ENCODE results near the gene PTGER3. TPM values are rescaled to one million over a fixed set of nuclear protein-coding genes. Genes with fewer than 3 reads are reported as not detected.

PTGER3 gene
- total RNA-seq, 1 donor from 2014 or later: not detected

DNA sequence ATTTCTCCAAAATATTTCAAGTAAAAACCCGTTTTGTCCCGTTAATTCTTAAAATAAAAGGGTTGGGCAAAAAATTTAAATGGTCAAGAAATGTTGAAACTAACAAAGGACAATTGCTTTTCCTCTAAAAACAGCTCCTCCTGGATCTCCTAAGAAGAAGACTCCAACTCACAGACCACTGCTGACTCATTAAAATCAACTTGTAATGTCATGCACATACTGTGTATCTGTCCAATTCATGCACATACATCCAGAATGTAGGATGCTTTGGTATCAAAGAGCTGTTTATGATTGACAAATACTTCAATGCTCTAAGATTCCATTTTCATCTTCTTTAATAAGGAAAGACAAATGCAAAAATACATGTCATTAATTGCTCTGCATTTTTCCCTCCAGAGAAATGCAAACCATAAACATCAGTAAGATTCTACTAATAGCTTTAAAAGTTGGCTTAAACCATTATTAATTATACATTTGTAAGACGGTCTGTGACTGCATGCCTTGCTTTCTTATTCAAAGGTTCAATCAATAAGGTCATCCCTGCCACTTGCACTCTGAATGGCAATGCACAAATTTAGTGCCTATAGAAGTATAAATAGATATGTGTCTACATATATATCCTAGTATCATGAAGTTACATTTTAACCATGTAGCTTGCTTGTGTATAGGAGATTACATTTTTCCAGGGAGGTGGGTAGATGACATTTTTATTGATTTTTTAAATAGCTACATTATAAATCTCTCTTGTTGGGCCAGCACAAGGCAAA lies 44.7 kb downstream of the PTGER3 start:
- Mint-ChIP-seq H3K9me3 (no peaks in the 10 kb centered on the region), H3K27ac (ENCODE audit: unreplicated experiment) (no peak overlapping the region), H3K27me3 (ENCODE audit: low read depth) (peaks cover 12% of the 10 kb centered on the region), H3K4me1 (no peaks in the 10 kb centered on the region), H3K4me3 (no peak overlapping the region), H3K36me3 (ENCODE audit: low read depth) (no peaks in the 10 kb centered on the region)
- no peak for DNase-seq (ENCODE audit: low read depth, low spot score)
- TF ChIP-seq, protein P1, sequence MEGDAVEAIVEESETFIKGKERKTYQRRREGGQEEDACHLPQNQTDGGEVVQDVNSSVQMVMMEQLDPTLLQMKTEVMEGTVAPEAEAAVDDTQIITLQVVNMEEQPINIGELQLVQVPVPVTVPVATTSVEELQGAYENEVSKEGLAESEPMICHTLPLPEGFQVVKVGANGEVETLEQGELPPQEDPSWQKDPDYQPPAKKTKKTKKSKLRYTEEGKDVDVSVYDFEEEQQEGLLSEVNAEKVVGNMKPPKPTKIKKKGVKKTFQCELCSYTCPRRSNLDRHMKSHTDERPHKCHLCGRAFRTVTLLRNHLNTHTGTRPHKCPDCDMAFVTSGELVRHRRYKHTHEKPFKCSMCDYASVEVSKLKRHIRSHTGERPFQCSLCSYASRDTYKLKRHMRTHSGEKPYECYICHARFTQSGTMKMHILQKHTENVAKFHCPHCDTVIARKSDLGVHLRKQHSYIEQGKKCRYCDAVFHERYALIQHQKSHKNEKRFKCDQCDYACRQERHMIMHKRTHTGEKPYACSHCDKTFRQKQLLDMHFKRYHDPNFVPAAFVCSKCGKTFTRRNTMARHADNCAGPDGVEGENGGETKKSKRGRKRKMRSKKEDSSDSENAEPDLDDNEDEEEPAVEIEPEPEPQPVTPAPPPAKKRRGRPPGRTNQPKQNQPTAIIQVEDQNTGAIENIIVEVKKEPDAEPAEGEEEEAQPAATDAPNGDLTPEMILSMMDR (conservative IDR thresholded peaks at IDR 0.05): no peak

DNA sequence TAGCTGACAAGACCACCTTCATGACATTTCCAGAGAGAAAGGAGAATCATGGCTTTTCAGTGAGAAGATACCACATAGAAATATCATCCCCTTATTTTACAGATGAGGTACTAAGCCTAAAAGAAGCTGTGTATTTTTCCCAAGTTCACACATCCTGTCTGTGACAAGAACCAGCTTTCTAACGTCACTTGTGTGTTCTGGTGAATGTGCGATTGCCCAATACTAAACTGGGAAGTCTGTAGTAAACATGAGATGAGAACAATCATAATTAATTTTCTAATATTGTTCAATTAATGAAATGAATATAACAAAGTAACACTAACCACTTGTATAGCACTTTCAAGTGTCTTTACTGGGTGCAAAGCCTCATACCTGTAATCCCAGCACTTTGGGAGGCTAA lies 46.0 kb downstream of the PTGER3 start:
- Mint-ChIP-seq H3K36me3 (ENCODE audit: low read depth) (no peaks in the 10 kb centered on the region), H3K9me3 (no peaks in the 10 kb centered on the region)
- no peak for DNase-seq (ENCODE audit: low read depth, low spot score)

DNA sequence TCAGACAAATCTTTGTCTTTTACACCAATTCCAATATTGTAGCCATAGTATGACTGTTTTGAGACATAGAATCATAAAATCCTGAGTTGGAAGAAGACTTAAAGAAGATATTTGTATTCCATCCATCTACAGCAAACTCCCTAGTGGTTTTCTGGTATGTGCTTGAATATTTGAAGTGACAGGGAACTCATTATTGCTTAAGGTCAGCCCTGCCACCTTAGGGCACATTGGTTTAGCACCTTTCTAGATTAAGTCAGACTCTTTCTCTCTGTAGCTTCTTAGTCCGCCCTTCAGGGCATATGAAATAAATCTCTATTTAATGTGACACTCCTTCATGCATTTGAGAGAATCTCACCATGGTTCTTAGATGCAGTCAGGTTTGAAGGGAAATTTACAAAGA lies 49.8 kb downstream of the PTGER3 start:
- H3K4me1 Mint-ChIP-seq: no peaks in the 10 kb centered on the region
- DNase-seq (ENCODE audit: low read depth, low spot score): no peak
- no peaks in the 10 kb centered on the region for H3K9me3 Mint-ChIP-seq
- H3K27me3 Mint-ChIP-seq (ENCODE audit: low read depth): peaks cover 6% of the 10 kb centered on the region
- no peak overlapping the region for H3K27ac Mint-ChIP-seq (ENCODE audit: unreplicated experiment)
- H3K4me3 Mint-ChIP-seq: no peak overlapping the region
- H3K36me3 Mint-ChIP-seq (ENCODE audit: low read depth): no peaks in the 10 kb centered on the region
- TF ChIP-seq, protein P1 (conservative IDR thresholded peaks at IDR 0.05): no peak

More for the DNA sequence above, 46.0 kb downstream of the PTGER3 start:
- no peak overlapping the region for H3K4me3 Mint-ChIP-seq
- peaks cover 6% of the 10 kb centered on the region for H3K27me3 Mint-ChIP-seq (ENCODE audit: low read depth)
- TF ChIP-seq, protein P1 (conservative IDR thresholded peaks at IDR 0.05): no peak
- no peak overlapping the region for H3K27ac Mint-ChIP-seq (ENCODE audit: unreplicated experiment)
- H3K4me1 Mint-ChIP-seq: no peaks in the 10 kb centered on the region

DNA sequence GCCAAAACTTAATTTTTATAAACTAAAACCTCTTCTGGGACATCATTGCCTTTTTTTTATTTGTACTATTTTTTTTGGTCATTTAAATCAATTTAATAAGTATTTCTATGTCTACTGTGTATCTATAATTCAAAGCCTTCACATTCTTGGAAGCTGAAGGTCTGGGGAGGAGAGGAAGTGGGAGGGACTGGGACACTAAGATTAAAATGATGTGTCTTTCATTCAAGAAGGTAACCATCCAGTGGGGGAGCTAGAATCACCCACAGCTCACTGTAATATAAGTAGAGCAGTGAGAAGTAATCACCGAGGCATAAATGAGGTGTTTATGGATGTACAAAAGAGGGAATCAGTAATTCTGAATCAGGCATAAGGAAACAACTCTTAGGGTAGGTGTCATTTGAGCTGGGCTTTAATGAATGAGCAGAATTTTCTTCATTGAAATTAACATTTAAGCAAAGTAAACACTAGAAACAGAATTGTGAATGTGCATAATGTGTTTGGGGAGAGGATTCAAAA lies 52.8 kb downstream of the PTGER3 start:
- Mint-ChIP-seq H3K9me3 (no peaks in the 10 kb centered on the region), H3K4me1 (no peaks in the 10 kb centered on the region), H3K4me3 (no peak overlapping the region), H3K36me3 (ENCODE audit: low read depth) (no peaks in the 10 kb centered on the region), H3K27ac (ENCODE audit: unreplicated experiment) (no peak overlapping the region), H3K27me3 (ENCODE audit: low read depth) (peaks cover 11% of the 10 kb centered on the region)
- no peak for DNase-seq (ENCODE audit: low read depth, low spot score)
- TF ChIP-seq, protein P1 (conservative IDR thresholded peaks at IDR 0.05): no peak

DNA sequence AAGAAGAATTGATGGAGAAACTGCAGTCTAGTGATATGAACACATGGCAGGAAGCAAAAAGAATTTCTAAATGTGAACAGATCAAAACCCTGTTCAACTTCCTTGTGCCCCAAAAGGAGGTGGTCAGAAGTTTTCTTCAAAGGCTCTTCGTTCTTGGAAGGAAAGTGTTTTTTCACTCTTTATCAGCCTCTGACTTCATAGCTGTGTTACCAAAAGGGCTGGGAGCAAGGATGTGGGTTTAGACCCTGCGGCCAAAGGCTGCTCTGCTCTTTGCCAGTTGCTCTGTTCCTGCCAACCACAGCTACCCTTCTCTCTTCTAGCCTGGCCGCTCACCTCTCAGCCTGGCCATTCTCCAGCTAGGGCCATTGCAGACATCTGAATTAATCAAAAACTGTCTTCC lies 53.8 kb downstream of the PTGER3 start:
- H3K36me3 Mint-ChIP-seq (ENCODE audit: low read depth): no peaks in the 10 kb centered on the region
- H3K27ac Mint-ChIP-seq (ENCODE audit: unreplicated experiment): no peak overlapping the region
- no peak for DNase-seq (ENCODE audit: low read depth, low spot score)
- no peaks in the 10 kb centered on the region for H3K9me3 Mint-ChIP-seq
- peaks cover 11% of the 10 kb centered on the region for H3K27me3 Mint-ChIP-seq (ENCODE audit: low read depth)
- H3K4me1 Mint-ChIP-seq: no peaks in the 10 kb centered on the region
- TF ChIP-seq, protein P1 (conservative IDR thresholded peaks at IDR 0.05): no peak
- no peak overlapping the region for H3K4me3 Mint-ChIP-seq
